Natural killer cell (primary cell): ENCODE data around the gene WNK3. TPM values are rescaled to one million over a fixed set of nuclear protein-coding genes. Genes with fewer than 3 reads are reported as not detected.

ENCODE experiments used
- ATAC-seq, 3 donors: fragments of 150-1000 bp in 2 of 3; fragments of 200-7000 bp in 1 of 3; cut with Tn5 transposase; 1 replicate in 1 of 3; 2 replicates in 2 of 3; pipeline ENCODE4 v1.10.0; 2021; ENCODE audit warnings: mild to moderate bottlenecking in 2 of 3, moderate library complexity in 2 of 3
- DNase-seq, 2 donors: peaks; one replicate each; pipeline versions ENCODE4 v3.0.0 to v3.0.0-alpha.2; 2013 to 2021; ENCODE audit warnings: mixed read lengths in 1 of 2
- H3K27ac ChIP-seq: one replicate; pipeline ENCODE4 v1.5.1; 2013; ENCODE audit warnings: mild to moderate bottlenecking, low read length
- H3K27me3 ChIP-seq: one replicate; pipeline ENCODE4 v1.6.1; 2013; ENCODE audit warnings: low read length; ENCODE audit not compliant: control insufficient read depth, insufficient read depth
- H3K36me3 ChIP-seq: one replicate; pipeline ENCODE4 v1.6.1; 2013; ENCODE audit warnings: low read length; ENCODE audit not compliant: control insufficient read depth, insufficient read depth
- H3K4me1 ChIP-seq: one replicate; pipeline ENCODE4 v1.6.1; 2013; ENCODE audit warnings: low read length; ENCODE audit not compliant: control insufficient read depth, insufficient read depth
- H3K4me3 ChIP-seq: one replicate; pipeline ENCODE4 v1.5.1; 2013; ENCODE audit warnings: low read length
- H3K9me3 ChIP-seq: one replicate; pipeline ENCODE4 v1.6.1; 2013; ENCODE audit warnings: low read length; ENCODE audit not compliant: control insufficient read depth, insufficient read depth
- H3K27ac Mint-ChIP-seq, 2 donors: one replicate each; pipeline ENCODE4 v1.8.0; 2022; ENCODE audit warnings: mild to moderate bottlenecking in 2 of 2, mixed read lengths in 2 of 2, moderate library complexity in 1 of 2
- H3K27me3 Mint-ChIP-seq, 2 donors: one replicate each; pipeline ENCODE4 v1.8.0; 2022; ENCODE audit warnings: low read depth in 2 of 2, mixed read lengths in 2 of 2
- H3K36me3 Mint-ChIP-seq: one replicate; pipeline ENCODE4 v1.8.0; 2022; ENCODE audit warnings: mixed read lengths
- H3K4me1 Mint-ChIP-seq, 2 donors: one replicate each; pipeline ENCODE4 v1.8.0; 2022; ENCODE audit warnings: mixed read lengths in 2 of 2
- H3K4me3 Mint-ChIP-seq: one replicate; pipeline ENCODE4 v1.8.0; 2022; ENCODE audit warnings: mild to moderate bottlenecking, moderate library complexity, mixed read lengths
- H3K9me3 Mint-ChIP-seq, 2 donors: one replicate each; pipeline ENCODE4 v1.8.0; 2022; ENCODE audit warnings: mixed read lengths in 2 of 2
- CTCF ChIP-seq: fragments of 200-600 bp; IDR thresholded peaks from one replicate; pipeline ENCODE4 v1.8.0; 2022; ENCODE audit warnings: antibody characterized with exemption
- WGBS: methylation state at CpG from one replicate; pipeline ENCODE4 v1.1.7; 2013; ENCODE audit warnings: missing lambda C conversion rate; ENCODE audit not compliant: insufficient coverage; 5-methylcytosine and 5-hydroxymethylcytosine counted together
- intact Hi-C: fragments of 100-400 bp; cut with micrococcal nuclease; formaldehyde crosslinking; loops from one replicate; pipeline ENCODE4 v1.14.2; 2022
- total RNA-seq, 4 donors: library from RNA; stranded (reverse); fragments of 120-200 nt in 1 of 4; gene quantifications; one replicate each; pipeline versions ENCODE4 v1.2.3 to v1.2.4, GENCODE V29; 2013 to 2022

The WNK3 gene
- total RNA-seq, 3 donors from 2014 or later (not counting 1 experiment from before 2014, with no cell fraction given) = 0.05 to 0.13 TPM; not detected in 1

- no CpG with 5 or more reads among the region's 3 CpGs for WGBS
- no peak for ATAC-seq
- no peaks in the 10 kb centered on the region for H3K36me3 ChIP-seq
Observed at GRCh38 chrX:54213603-54214002, 144.2 kb downstream of the WNK3 start.

GRCh38 chrX:54208531-54208930 lies 149.3 kb downstream of the WNK3 start:
- Histone ChIP-seq H3K36me3 (no peaks in the 10 kb centered on the region), H3K27ac (no peak overlapping the region), H3K4me3 (no peak overlapping the region), H3K27me3 (no peaks in the 10 kb centered on the region), H3K4me1 (no peaks in the 10 kb centered on the region), H3K9me3 (no peaks in the 10 kb centered on the region)
- no peak overlapping the region for H3K4me3 Mint-ChIP-seq
- no peaks in the 10 kb centered on the region for H3K36me3 Mint-ChIP-seq
- H3K9me3 Mint-ChIP-seq = no peaks in the 10 kb centered on the region
- H3K27me3 Mint-ChIP-seq = peaks cover 0 to 6% of the 10 kb centered on the region in 2 donors
- ATAC-seq (no peak), DNase-seq (no peak)
- intact Hi-C loops = no loop called here
- no peak for TF ChIP-seq CTCF
- no peak overlapping the region for H3K27ac Mint-ChIP-seq
- WGBS = 83% methylated on average over 1 of the region's 3 CpGs
- no peaks in the 10 kb centered on the region for H3K4me1 Mint-ChIP-seq

More at GRCh38 chrX:54213603-54214002, 144.2 kb downstream of the WNK3 start:
- no peak for DNase-seq
- Mint-ChIP-seq H3K4me3 (no peak overlapping the region), H3K4me1 (no peaks in the 10 kb centered on the region), H3K27ac (no peak overlapping the region), H3K36me3 (no peaks in the 10 kb centered on the region), H3K9me3 (no peaks in the 10 kb centered on the region), H3K27me3 (peaks cover 0 to 9% of the 10 kb centered on the region in 2 donors)
- intact Hi-C loops = no loop called here
- H3K4me1 ChIP-seq = no peaks in the 10 kb centered on the region
- no peaks in the 10 kb centered on the region for H3K27me3 ChIP-seq
- no peak overlapping the region for H3K4me3 ChIP-seq
- H3K27ac ChIP-seq = no peak overlapping the region
- H3K9me3 ChIP-seq = no peaks in the 10 kb centered on the region
- no peak for TF ChIP-seq CTCF

GRCh38 chrX:54198262-54198661 lies 159.6 kb downstream of the WNK3 start:
- Histone ChIP-seq H3K4me3 (no peak overlapping the region), H3K27ac (no peak overlapping the region), H3K36me3 (no peaks in the 10 kb centered on the region), H3K27me3 (no peaks in the 10 kb centered on the region), H3K9me3 (no peaks in the 10 kb centered on the region), H3K4me1 (no peaks in the 10 kb centered on the region)
- ATAC-seq (no peak), DNase-seq (no peak)
- no peak for TF ChIP-seq CTCF
- no peaks in the 10 kb centered on the region for H3K4me1 Mint-ChIP-seq
- 79% methylated on average over 4 of the region's 6 CpGs for WGBS
- H3K27ac Mint-ChIP-seq = no peak overlapping the region
- no peak overlapping the region for H3K4me3 Mint-ChIP-seq
- intact Hi-C loops = no loop called here
- peaks cover 14 to 45% of the 10 kb centered on the region in 2 donors for H3K27me3 Mint-ChIP-seq
- H3K36me3 Mint-ChIP-seq = no peaks in the 10 kb centered on the region
- H3K9me3 Mint-ChIP-seq = no peaks in the 10 kb centered on the region

- Histone ChIP-seq H3K4me1 (no peaks in the 10 kb centered on the region), H3K9me3 (no peaks in the 10 kb centered on the region), H3K27ac (no peak overlapping the region), H3K4me3 (no peak overlapping the region), H3K36me3 (no peaks in the 10 kb centered on the region), H3K27me3 (no peaks in the 10 kb centered on the region)
- H3K27me3 Mint-ChIP-seq = peaks cover 11 to 37% of the 10 kb centered on the region in 2 donors
- no peaks in the 10 kb centered on the region for H3K9me3 Mint-ChIP-seq
- intact Hi-C loops = no loop called here
- no peak overlapping the region for H3K4me3 Mint-ChIP-seq
- no peak for TF ChIP-seq CTCF
- no peak overlapping the region for H3K27ac Mint-ChIP-seq
- ATAC-seq = no peak
- no peaks in the 10 kb centered on the region for H3K36me3 Mint-ChIP-seq
- no peaks in the 10 kb centered on the region for H3K4me1 Mint-ChIP-seq
- no peak for DNase-seq
Observed at GRCh38 chrX:54194982-54195588, 162.8 kb downstream of the WNK3 start.
